GM18505 (cell line): ENCODE data around the gene DNAH9.

ENCODE experiments used
- ATAC-seq: cut with Tn5 transposase; IDR thresholded peaks from one replicate; pipeline ENCODE4 v1.9.1; 2021; ENCODE audit not compliant: unreplicated experiment
- POLR2A ChIP-seq: IDR thresholded peaks from 4 replicates; pipeline ENCODE4 v1.6.1; 2011; ENCODE audit warnings: borderline replicate concordance; ENCODE audit not compliant: insufficient read depth, insufficient read length; ENCODE audit errors: extremely low read depth

Gene DNAH9

DNA sequence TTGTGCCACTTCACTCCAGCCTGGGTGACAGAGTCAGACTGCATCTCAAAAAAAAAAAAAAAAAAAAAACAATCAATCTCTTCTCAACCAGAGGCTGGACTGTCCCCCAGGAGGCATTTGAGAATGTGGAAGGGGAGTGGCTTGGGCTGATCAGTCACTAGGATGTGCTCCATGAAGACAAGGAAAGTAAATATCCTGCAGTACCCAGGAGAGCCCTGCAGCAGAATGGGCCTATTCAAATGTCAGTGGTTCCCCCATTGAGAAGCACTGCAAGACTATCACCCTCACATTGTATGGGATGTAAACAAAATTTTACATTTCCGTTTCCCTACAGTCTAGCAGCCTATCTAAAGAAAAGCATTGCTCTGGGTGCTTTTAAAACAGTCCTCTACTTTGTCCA lies 70.3 kb downstream of the DNAH9 start:
- no peak for ATAC-seq
- TF ChIP-seq POLR2A: no peak

DNA sequence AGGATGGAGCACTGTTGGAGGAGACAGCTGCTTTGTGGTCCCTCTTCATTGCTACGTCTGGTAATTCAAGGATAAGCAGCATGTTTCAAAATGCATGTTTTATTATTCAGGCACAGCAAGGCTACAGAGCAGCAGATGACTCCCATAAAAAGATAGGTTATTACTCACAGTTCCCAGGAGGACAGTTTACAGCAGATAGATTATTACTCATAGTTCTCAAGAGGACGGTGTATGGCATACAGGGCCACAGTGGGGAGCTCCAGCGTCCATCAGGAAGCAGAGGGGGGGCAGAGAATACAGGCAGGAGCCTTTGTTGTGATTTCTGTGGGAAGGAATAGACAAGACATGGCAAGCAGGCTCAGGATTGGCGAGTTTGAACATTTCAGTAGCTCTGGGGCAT lies 72.9 kb downstream of the DNAH9 start:
- no peak for ATAC-seq
- no peak for TF ChIP-seq POLR2A

DNA sequence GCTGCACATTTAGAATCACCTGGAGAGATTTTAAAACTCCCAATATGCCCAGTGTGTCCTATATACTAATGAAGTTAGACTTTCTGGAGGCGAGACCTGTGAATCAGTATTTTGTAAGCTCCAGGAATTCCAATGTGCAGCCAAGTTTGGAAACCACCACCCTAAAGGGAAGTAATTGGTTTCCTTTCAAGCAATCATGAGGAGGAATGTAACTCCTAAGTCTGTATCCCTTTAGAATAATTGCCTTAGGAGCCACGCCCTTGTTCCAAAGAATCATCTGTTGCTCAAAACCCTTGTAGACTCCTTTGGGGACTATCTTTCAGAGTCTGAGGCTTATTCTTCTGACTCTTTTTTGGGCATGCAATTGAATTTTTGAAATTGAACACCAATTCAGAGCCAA lies 84.4 kb downstream of the DNAH9 start:
- no peak for TF ChIP-seq POLR2A
- ATAC-seq: no peak

DNA sequence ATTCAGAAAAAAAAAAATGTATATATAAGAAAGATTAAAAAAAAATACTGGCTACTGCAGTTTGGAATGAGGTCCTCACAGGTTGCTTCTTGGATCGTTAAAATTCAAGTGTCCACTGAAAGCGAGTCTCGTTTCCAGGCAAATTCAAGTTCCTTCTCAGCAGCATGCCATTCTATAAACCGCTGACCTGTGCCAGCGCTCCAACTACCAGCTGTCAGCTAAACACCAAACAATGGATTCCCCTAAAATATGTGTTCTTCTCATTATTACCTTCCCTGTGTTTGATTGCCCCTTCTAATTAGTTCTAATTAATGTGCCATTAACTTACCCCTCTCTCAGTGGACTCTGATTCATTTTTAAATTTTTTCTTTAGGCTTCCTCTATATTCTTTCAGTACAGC lies 92.4 kb downstream of the DNAH9 start:
- TF ChIP-seq POLR2A: no peak
- ATAC-seq: no peak

- TF ChIP-seq POLR2A: no peak
- ATAC-seq: no peak
These were observed 94.4 kb downstream of the DNAH9 start for GRCh38 chr17:11692688-11693087.

DNA sequence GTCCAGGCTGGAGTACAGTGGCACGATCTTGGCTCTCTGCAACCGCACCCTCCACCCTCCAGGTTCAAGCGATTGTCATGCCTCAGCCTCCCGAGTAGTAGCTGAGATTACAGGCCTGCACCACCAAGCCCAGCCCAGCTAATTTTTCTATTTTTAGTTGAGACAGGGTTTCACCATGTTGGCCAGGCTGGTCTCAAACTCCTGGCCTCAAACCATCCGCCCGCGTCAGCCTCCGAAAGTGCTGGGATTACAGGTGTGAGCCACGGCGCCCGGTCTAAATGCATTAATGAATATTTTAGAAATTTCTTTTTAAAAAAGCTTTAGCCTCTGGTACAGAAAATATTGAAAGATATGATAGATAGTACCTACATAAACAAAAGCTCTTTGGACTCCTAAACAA lies 95.0 kb downstream of the DNAH9 start:
- ATAC-seq: no peak
- no peak for TF ChIP-seq POLR2A

- no peak for TF ChIP-seq POLR2A
- ATAC-seq: no peak
These were observed 102.4 kb downstream of the DNAH9 start for GRCh38 chr17:11700668-11701067.

DNA sequence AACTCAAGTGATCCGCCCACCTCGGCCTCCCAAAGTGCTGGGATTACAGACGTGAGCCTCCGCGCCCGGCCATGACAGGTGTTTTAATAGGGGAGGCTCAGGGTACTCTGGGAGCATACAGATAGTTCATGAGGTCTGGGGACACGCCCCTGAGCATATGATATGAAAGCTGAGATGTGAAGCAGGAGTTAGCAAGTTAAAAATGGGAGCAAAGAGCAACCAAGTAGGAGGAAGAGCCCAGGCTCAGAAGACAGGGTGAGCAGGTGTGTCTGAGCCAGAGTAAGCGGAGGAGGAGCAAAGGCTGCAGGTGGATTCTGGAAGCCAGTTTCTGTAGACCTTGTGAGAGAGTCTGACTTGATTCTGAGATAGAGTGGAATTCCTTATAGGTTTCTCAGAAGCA lies 103.6 kb downstream of the DNAH9 start:
- TF ChIP-seq POLR2A: no peak
- ATAC-seq: no peak

GRCh38 chr17:11704041-11704440 lies 105.8 kb downstream of the DNAH9 start:
- TF ChIP-seq POLR2A: no peak
- no peak for ATAC-seq

- no peak for ATAC-seq
- no peak for TF ChIP-seq POLR2A
These were observed 106.8 kb downstream of the DNAH9 start for GRCh38 chr17:11705111-11705510.

DNA sequence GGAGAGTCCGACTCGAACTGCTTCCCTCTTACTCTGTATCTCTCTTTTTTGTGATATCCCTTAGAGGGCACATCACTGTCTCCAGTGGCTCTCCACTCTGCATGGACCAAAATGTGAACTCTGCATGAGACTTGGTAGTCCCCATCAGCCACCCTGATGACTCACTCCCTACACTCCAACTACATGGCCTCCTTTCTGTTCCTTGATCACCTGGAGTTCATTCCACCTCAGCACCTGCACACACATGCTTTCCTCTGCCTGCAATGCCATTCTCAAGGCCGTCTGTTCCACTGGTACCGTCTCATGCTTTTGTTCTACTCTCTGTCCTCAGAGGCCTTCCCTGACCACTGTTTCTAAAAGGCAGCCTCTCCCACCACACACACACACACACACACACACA lies 109.3 kb downstream of the DNAH9 start:
- no peak for TF ChIP-seq POLR2A
- no peak for ATAC-seq

- no peak for TF ChIP-seq POLR2A
- no peak for ATAC-seq
These were observed 114.2 kb downstream of the DNAH9 start for GRCh38 chr17:11712456-11712855.

- no peak for ATAC-seq
- no peak for TF ChIP-seq POLR2A
These were observed 120.9 kb downstream of the DNAH9 start for GRCh38 chr17:11719203-11719602.

- TF ChIP-seq POLR2A: no peak
- no peak for ATAC-seq
These were observed 121.6 kb downstream of the DNAH9 start for GRCh38 chr17:11719856-11720255.

- no peak for TF ChIP-seq POLR2A
- ATAC-seq: no peak
These were observed 122.5 kb downstream of the DNAH9 start for GRCh38 chr17:11720816-11721215.
